PC-9 (cell line): Measurements from ENCODE around the gene ALKBH7.

Experiments used
- CTCF ChIP-seq: fragments of 200-600 bp; sonication (generic); conservative IDR thresholded peaks from 2 replicates; pipeline ENCODE4 v1.6.1; 2017; ENCODE audit warnings: mixed run types, antibody characterized with exemption, mild to moderate bottlenecking, moderate library complexity
- EZH2 ChIP-seq: fragments of 200-600 bp; sonication (generic); IDR thresholded peaks from 2 replicates; pipeline ENCODE4 v1.8.0; 2017; ENCODE audit warnings: antibody characterized with exemption, low read depth

GRCh38 chr19:6418562-6418932 lies 46.0 kb downstream of the ALKBH7 start:
- no peak for TF ChIP-seq CTCF
- no peak for TF ChIP-seq EZH2
